Neural progenitor cell (in vitro differentiated cells): ENCODE data around the gene NTM. TPM values are rescaled to one million over a fixed set of nuclear protein-coding genes. Genes with fewer than 3 reads are reported as not detected.

Experiments
- DNase-seq: peaks from one replicate; pipeline ENCODE4 v3.0.0-alpha.2; 2016; ENCODE audit warnings: low spot score
- H2AFZ ChIP-seq: fragments of 200-600 bp; sonication (generic); replicated peaks from 2 replicates; pipeline ENCODE4 v1.6.1; 2016; ENCODE audit warnings: antibody characterized with exemption
- H3F3A ChIP-seq: fragments of 200-600 bp; sonication (generic); 2 replicates; pipeline ENCODE4 v1.6.1; 2016; ENCODE audit warnings: antibody characterized with exemption, low read depth
- H3K27ac ChIP-seq: fragments of 200-600 bp; sonication (generic); 2 replicates; pipeline ENCODE4 v1.5.1; 2016; ENCODE audit warnings: mild to moderate bottlenecking
- H3K27me3 ChIP-seq: fragments of 200-600 bp; sonication (generic); 2 replicates; pipeline ENCODE4 v1.6.1; 2016; ENCODE audit warnings: mild to moderate bottlenecking, moderate library complexity
- H3K36me3 ChIP-seq: fragments of 200-600 bp; sonication (generic); 2 replicates; pipeline ENCODE4 v1.5.1; 2016
- H3K4me1 ChIP-seq: fragments of 200-600 bp; sonication (generic); 2 replicates; pipeline ENCODE4 v1.6.1; 2016; ENCODE audit warnings: mixed run types
- H3K4me2 ChIP-seq: fragments of 200-600 bp; sonication (generic); 2 replicates; pipeline ENCODE4 v1.6.1; 2016
- H3K4me3 ChIP-seq: fragments of 200-600 bp; sonication (generic); 2 replicates; pipeline ENCODE4 v1.5.1; 2016
- H3K79me2 ChIP-seq: fragments of 200-600 bp; sonication (generic); 2 replicates; pipeline ENCODE4 v1.6.1; 2016; ENCODE audit warnings: low read depth
- H3K9ac ChIP-seq: fragments of 200-600 bp; sonication (generic); 2 replicates; pipeline ENCODE4 v1.6.1; 2016
- H3K9me3 ChIP-seq: fragments of 200-600 bp; sonication (generic); 2 replicates; pipeline ENCODE4 v1.5.1; 2016; ENCODE audit warnings: low read depth
- H4K20me1 ChIP-seq: fragments of 200-600 bp; sonication (generic); 2 replicates; pipeline ENCODE4 v1.6.1; 2016; ENCODE audit warnings: low read depth
- H3K27ac Mint-ChIP-seq: 3 replicates; pipeline ENCODE4 v1.8.0; 2021; ENCODE audit warnings: mixed read lengths
- H3K27me3 Mint-ChIP-seq: 2 replicates; pipeline ENCODE4 v1.8.0; 2022; ENCODE audit warnings: low read depth, mild to moderate bottlenecking, inconsistent platforms, moderate library complexity, mixed read lengths; ENCODE audit not compliant: insufficient read depth
- H3K36me3 Mint-ChIP-seq: 3 replicates; pipeline ENCODE4 v1.8.0; 2021; ENCODE audit warnings: mixed read lengths
- H3K4me1 Mint-ChIP-seq: 3 replicates; pipeline ENCODE4 v1.8.0; 2021; ENCODE audit warnings: mixed read lengths
- H3K4me3 Mint-ChIP-seq: 3 replicates; pipeline ENCODE4 v1.8.0; 2021; ENCODE audit warnings: mild to moderate bottlenecking, moderate library complexity, mixed read lengths
- H3K9me3 Mint-ChIP-seq: 3 replicates; pipeline ENCODE4 v1.8.0; 2020; ENCODE audit warnings: mixed read lengths
- EZH2 ChIP-seq: fragments of 200-600 bp; sonication (generic); IDR thresholded peaks from 2 replicates; pipeline ENCODE4 v1.6.1; 2017; ENCODE audit warnings: antibody characterized with exemption, mild to moderate bottlenecking, moderate library complexity
- EZH2phosphoT487 ChIP-seq: fragments of 200-600 bp; sonication (generic); IDR thresholded peaks from 2 replicates; pipeline ENCODE4 v1.6.1; 2017; ENCODE audit warnings: antibody characterized with exemption
- total RNA-seq: library from RNA; depleted of rRNA; stranded (reverse); fragments of >200 nt; gene quantifications from 2 replicates; pipeline ENCODE4 v1.2.3, GENCODE V29; 2015; ENCODE audit warnings: low replicate concordance
- TF ChIP-seq, protein P1 (sequence below): fragments of 200-600 bp; sonication (generic); IDR thresholded peaks from 2 replicates; pipeline ENCODE4 v1.5.1; 2017; ENCODE audit warnings: antibody characterized with exemption, mild to moderate bottlenecking

Gene NTM
- total RNA-seq, 1 donor from 2014 or later: 4.3 TPM

DNA sequence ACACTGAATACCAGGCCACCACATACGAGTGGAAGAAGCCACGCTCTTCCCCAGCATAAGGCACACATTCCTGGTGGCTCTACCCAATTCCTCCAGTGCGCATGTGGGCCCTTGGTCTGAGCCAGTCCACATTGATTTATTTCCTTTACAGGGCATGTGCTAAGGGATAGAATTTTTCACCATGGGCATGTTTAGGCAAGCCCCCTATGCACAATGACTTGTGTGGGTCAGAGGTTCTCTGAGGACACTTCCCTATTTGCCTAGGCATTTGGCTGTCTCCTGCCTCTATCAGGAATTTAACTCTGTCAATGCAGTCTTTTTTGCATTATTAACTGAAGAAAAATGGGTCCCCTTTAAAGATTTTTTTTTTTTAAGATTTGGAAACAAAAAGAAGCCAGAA, 718.1 kb downstream of the NTM start:
- peaks cover 25% of the 10 kb centered on the region for H3K9me3 ChIP-seq
- no peak overlapping the region for H2AFZ ChIP-seq
- no peak overlapping the region for H3K4me3 ChIP-seq
- no peak overlapping the region for H3K9ac ChIP-seq
- no peaks in the 10 kb centered on the region for H3K36me3 ChIP-seq
- TF ChIP-seq, protein P1, sequence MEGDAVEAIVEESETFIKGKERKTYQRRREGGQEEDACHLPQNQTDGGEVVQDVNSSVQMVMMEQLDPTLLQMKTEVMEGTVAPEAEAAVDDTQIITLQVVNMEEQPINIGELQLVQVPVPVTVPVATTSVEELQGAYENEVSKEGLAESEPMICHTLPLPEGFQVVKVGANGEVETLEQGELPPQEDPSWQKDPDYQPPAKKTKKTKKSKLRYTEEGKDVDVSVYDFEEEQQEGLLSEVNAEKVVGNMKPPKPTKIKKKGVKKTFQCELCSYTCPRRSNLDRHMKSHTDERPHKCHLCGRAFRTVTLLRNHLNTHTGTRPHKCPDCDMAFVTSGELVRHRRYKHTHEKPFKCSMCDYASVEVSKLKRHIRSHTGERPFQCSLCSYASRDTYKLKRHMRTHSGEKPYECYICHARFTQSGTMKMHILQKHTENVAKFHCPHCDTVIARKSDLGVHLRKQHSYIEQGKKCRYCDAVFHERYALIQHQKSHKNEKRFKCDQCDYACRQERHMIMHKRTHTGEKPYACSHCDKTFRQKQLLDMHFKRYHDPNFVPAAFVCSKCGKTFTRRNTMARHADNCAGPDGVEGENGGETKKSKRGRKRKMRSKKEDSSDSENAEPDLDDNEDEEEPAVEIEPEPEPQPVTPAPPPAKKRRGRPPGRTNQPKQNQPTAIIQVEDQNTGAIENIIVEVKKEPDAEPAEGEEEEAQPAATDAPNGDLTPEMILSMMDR: no peak
- TF ChIP-seq EZH2phosphoT487 (no peak), EZH2 (no peak)
- H3K4me2 ChIP-seq: no peak overlapping the region
- Mint-ChIP-seq H3K4me3 (no peak overlapping the region), H3K27me3 (peaks cover 4% of the 10 kb centered on the region), H3K9me3 (peaks cover 20% of the 10 kb centered on the region), H3K4me1 (no peaks in the 10 kb centered on the region), H3K36me3 (peaks cover 2% of the 10 kb centered on the region), H3K27ac (no peak overlapping the region)
- no peaks in the 10 kb centered on the region for H3K79me2 ChIP-seq
- H3K27ac ChIP-seq: no peak overlapping the region
- H4K20me1 ChIP-seq: no peaks in the 10 kb centered on the region
- no peak for DNase-seq
- H3K27me3 ChIP-seq: no peaks in the 10 kb centered on the region
- H3F3A ChIP-seq: no peaks in the 10 kb centered on the region
- no peaks in the 10 kb centered on the region for H3K4me1 ChIP-seq

DNA sequence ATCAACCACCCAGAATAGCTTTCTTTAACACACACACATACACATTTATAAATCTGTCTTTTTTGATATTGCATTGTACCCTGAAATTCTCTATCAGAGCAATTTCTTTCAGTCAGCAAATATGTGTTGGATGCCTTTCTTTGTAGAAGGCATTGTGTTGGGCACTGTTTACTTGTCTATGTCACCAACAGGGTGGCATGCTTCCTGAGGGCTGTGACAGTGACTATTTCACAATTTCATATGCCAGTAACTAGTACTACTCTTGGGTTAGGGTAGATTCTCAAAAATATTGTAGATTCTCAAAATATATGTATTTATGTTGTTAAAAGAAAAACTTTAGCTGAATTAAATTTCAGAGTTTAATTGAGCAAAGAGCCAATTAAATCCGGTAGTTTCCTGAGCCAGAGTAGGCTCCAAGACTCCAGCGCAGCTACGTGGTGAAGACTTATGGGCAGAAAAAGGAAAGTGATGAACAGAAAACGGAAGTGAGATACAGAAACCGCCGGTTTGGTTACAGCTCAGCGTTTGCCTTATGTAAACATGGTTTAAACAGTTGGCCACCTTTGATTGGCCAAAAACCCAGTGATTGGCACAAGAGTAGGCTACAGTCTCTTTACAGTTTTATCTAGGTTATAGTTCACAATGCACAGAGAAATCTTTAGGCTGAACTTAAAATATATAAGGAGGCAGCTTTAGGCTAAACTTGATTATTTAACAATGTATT, 723.3 kb downstream of the NTM start:
- Histone ChIP-seq H3F3A (no peaks in the 10 kb centered on the region), H3K9me3 (no peaks in the 10 kb centered on the region), H3K4me1 (no peaks in the 10 kb centered on the region), H3K27ac (no peak overlapping the region), H3K4me3 (no peak overlapping the region), H4K20me1 (no peaks in the 10 kb centered on the region), H3K36me3 (no peaks in the 10 kb centered on the region), H3K79me2 (no peaks in the 10 kb centered on the region), H3K27me3 (no peaks in the 10 kb centered on the region), H3K4me2 (no peak overlapping the region), H2AFZ (no peak overlapping the region), H3K9ac (no peak overlapping the region)
- Mint-ChIP-seq H3K9me3 (no peaks in the 10 kb centered on the region), H3K4me1 (peaks cover 10% of the 10 kb centered on the region), H3K27ac (no peak overlapping the region), H3K4me3 (no peak overlapping the region), H3K27me3 (no peaks in the 10 kb centered on the region), H3K36me3 (peaks cover 2% of the 10 kb centered on the region)
- TF ChIP-seq, protein P1: no peak
- no peak for TF ChIP-seq EZH2
- no peak for TF ChIP-seq EZH2phosphoT487
- DNase-seq: no peak

DNA sequence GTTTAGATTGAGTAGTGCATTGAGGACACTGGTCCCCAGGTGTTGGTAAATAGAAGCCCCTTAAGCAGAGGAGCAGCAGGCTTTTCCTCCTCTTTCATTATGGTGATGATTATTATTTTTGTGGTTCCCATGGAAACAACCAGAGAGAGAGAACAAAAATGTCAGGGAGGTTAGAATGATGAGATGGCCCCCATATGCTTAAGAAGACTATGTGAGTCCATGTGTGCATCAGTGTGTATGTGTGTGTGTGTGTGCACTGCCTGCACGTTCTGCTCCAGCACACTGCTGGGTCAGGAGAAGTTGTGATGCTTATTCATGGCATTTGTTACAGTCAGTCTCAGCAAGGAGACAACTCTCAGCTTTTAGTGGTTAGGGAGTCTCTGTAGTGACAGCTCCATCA, 724.2 kb downstream of the NTM start:
- H3K9me3 Mint-ChIP-seq: no peaks in the 10 kb centered on the region
- Histone ChIP-seq H2AFZ (no peak overlapping the region), H3F3A (no peaks in the 10 kb centered on the region), H3K27me3 (no peaks in the 10 kb centered on the region), H4K20me1 (no peaks in the 10 kb centered on the region), H3K4me3 (no peak overlapping the region), H3K36me3 (no peaks in the 10 kb centered on the region), H3K9me3 (no peaks in the 10 kb centered on the region), H3K9ac (no peak overlapping the region), H3K79me2 (no peaks in the 10 kb centered on the region), H3K4me2 (no peak overlapping the region), H3K27ac (no peak overlapping the region), H3K4me1 (peaks cover 3% of the 10 kb centered on the region)
- H3K36me3 Mint-ChIP-seq: no peaks in the 10 kb centered on the region
- DNase-seq: no peak
- peaks cover 10% of the 10 kb centered on the region for H3K4me1 Mint-ChIP-seq
- H3K27ac Mint-ChIP-seq: no peak overlapping the region
- H3K4me3 Mint-ChIP-seq: no peak overlapping the region
- TF ChIP-seq EZH2 (no peak), EZH2phosphoT487 (no peak)
- TF ChIP-seq, protein P1: no peak
- no peaks in the 10 kb centered on the region for H3K27me3 Mint-ChIP-seq
